WTC11 (cell line): ENCODE results near the gene SMYD3. TPM values are rescaled to one million over a fixed set of nuclear protein-coding genes. Genes with fewer than 3 reads are reported as not detected.

ENCODE experiments used
- ATAC-seq: fragments of 200-7000 bp; cut with Tn5 transposase; 2 replicates; pipeline ENCODE4 v1.10.0; 2021; ENCODE audit warnings: mild to moderate bottlenecking, moderate library complexity
- CTCF ChIA-PET: fragments of 300-600 bp; sonication (Branson Sonifier 250); formaldehyde crosslinking; loops from one replicate; lab custom pipeline; 2021; ENCODE audit warnings: antibody characterized with exemption; lab: Charles Lee
- POLR2A ChIA-PET: fragments of 350-600 bp; sonication (Branson Sonifier 250); formaldehyde crosslinking; loops from one replicate; lab custom pipeline; 2021; ENCODE audit warnings: antibody characterized with exemption; lab: Charles Lee
- DNase-seq: peaks from one replicate; pipeline ENCODE4 v3.0.0; 2021; ENCODE audit warnings: low spot score
- H3K27ac Mint-ChIP-seq: 2 replicates; pipeline ENCODE4 v1.8.0; 2021; ENCODE audit warnings: mixed read lengths
- H3K27me3 Mint-ChIP-seq: 2 replicates; pipeline ENCODE4 v1.8.0; 2021; ENCODE audit warnings: low read depth, mild to moderate bottlenecking, moderate library complexity, mixed read lengths
- H3K36me3 Mint-ChIP-seq: 2 replicates; pipeline ENCODE4 v1.8.0; 2021; ENCODE audit warnings: mixed read lengths
- H3K4me1 Mint-ChIP-seq: 2 replicates; pipeline ENCODE4 v1.8.0; 2022; ENCODE audit warnings: mixed read lengths
- H3K4me3 Mint-ChIP-seq: 2 replicates; pipeline ENCODE4 v1.8.0; 2021; ENCODE audit warnings: mild to moderate bottlenecking, moderate library complexity, mixed read lengths
- H3K9me3 Mint-ChIP-seq: 2 replicates; pipeline ENCODE4 v1.8.0; 2021; ENCODE audit warnings: mixed read lengths
- E2F4 ChIP-seq: sonication (generic); formaldehyde crosslinking; IDR thresholded peaks from 2 replicates; pipeline ENCODE4 v1.8.1; 2022; ENCODE audit warnings: low read depth, mild to moderate bottlenecking, moderate library complexity, missing genetic modification reagents, borderline replicate concordance
- EMX1 ChIP-seq: fragments of 250-450 bp; sonication (Bioruptor Pico); IDR thresholded peaks from 2 replicates; pipeline ENCODE4 v1.8.0; 2021; ENCODE audit warnings: mild to moderate bottlenecking
- FOXP1 ChIP-seq: sonication (generic); formaldehyde crosslinking; IDR thresholded peaks from 2 replicates; pipeline ENCODE4 v1.8.0; 2022; ENCODE audit warnings: missing genetic modification reagents, mild to moderate bottlenecking, moderate library complexity, borderline replicate concordance
- HMGA2 ChIP-seq: fragments of 250-450 bp; sonication (Bioruptor Pico); IDR thresholded peaks from 2 replicates; pipeline ENCODE4 v1.4.0; 2021; ENCODE audit warnings: mild to moderate bottlenecking, moderate library complexity
- KAT7 ChIP-seq: sonication (generic); formaldehyde crosslinking; IDR thresholded peaks from 2 replicates; pipeline ENCODE4 v1.8.1; 2023; ENCODE audit warnings: missing genetic modification reagents, mild to moderate bottlenecking, borderline replicate concordance
- NFE2L1 ChIP-seq: sonication (generic); formaldehyde crosslinking; IDR thresholded peaks from 2 replicates; pipeline ENCODE4 v1.8.1; 2023; ENCODE audit warnings: missing genetic modification reagents
- PRRX2 ChIP-seq: fragments of 250-450 bp; sonication (Bioruptor Pico); IDR thresholded peaks from 2 replicates; pipeline ENCODE4 v1.8.0; 2021; ENCODE audit warnings: mild to moderate bottlenecking
- RELA ChIP-seq: sonication (generic); formaldehyde crosslinking; IDR thresholded peaks from 2 replicates; pipeline ENCODE4 v1.8.1; 2022; ENCODE audit warnings: missing genetic modification reagents, mild to moderate bottlenecking, borderline replicate concordance
- TP53 ChIP-seq: sonication (generic); formaldehyde crosslinking; IDR thresholded peaks from 2 replicates; pipeline ENCODE4 v1.8.1; 2023; ENCODE audit warnings: mild to moderate bottlenecking, missing genetic modification reagents
- ZBTB21 ChIP-seq: sonication (generic); formaldehyde crosslinking; IDR thresholded peaks from 2 replicates; pipeline ENCODE4 v1.8.1; 2023; ENCODE audit warnings: mild to moderate bottlenecking, missing genetic modification reagents, borderline replicate concordance
- ZNF121 ChIP-seq: sonication (generic); formaldehyde crosslinking; IDR thresholded peaks from 2 replicates; pipeline ENCODE4 v1.8.0; 2023; ENCODE audit warnings: missing genetic modification reagents
- ZNF317 ChIP-seq: sonication (generic); formaldehyde crosslinking; IDR thresholded peaks from 2 replicates; pipeline ENCODE4 v1.8.1; 2023; ENCODE audit warnings: low read depth, mild to moderate bottlenecking, moderate library complexity, missing genetic modification reagents, borderline replicate concordance
- total RNA-seq: library from RNA; stranded (reverse); gene quantifications from 3 replicates; pipeline ENCODE4 v1.2.3, GENCODE V29; 2021
- TF ChIP-seq, protein P1 (sequence below): sonication (generic); formaldehyde crosslinking; IDR thresholded peaks from 2 replicates; pipeline ENCODE4 v1.8.0; 2023; ENCODE audit warnings: mild to moderate bottlenecking, missing genetic modification reagents
- TF ChIP-seq, protein P2 (sequence below): sonication (generic); formaldehyde crosslinking; IDR thresholded peaks from 2 replicates; pipeline ENCODE4 v1.8.0; 2022; ENCODE audit warnings: missing genetic modification reagents
- TF ChIP-seq, protein P3 (sequence below): fragments of 250-450 bp; sonication (Bioruptor Pico); IDR thresholded peaks from 2 replicates; pipeline ENCODE4 v1.9.0; 2021; ENCODE audit warnings: mild to moderate bottlenecking

Gene SMYD3
- total RNA-seq, 1 experiment from 2014 or later, result 21.4 TPM

GRCh38 chr1:245895455-245895959 lies 611.6 kb downstream of the SMYD3 start (continued):
- TF ChIP-seq KAT7 (CRISPR knock-in tag) (no peak), NFE2L1 (CRISPR knock-in tag) (no peak), FOXP1 (CRISPR knock-in tag) (no peak), HMGA2 (no peak), EMX1 (CRISPR knock-in tag) (no peak), PRRX2 (no peak), ZNF317 (CRISPR knock-in tag) (no peak), RELA (CRISPR knock-in tag) (no peak), ZBTB21 (CRISPR knock-in tag) (no peak), E2F4 (CRISPR knock-in tag) (no peak)
- TF ChIP-seq, protein P1, sequence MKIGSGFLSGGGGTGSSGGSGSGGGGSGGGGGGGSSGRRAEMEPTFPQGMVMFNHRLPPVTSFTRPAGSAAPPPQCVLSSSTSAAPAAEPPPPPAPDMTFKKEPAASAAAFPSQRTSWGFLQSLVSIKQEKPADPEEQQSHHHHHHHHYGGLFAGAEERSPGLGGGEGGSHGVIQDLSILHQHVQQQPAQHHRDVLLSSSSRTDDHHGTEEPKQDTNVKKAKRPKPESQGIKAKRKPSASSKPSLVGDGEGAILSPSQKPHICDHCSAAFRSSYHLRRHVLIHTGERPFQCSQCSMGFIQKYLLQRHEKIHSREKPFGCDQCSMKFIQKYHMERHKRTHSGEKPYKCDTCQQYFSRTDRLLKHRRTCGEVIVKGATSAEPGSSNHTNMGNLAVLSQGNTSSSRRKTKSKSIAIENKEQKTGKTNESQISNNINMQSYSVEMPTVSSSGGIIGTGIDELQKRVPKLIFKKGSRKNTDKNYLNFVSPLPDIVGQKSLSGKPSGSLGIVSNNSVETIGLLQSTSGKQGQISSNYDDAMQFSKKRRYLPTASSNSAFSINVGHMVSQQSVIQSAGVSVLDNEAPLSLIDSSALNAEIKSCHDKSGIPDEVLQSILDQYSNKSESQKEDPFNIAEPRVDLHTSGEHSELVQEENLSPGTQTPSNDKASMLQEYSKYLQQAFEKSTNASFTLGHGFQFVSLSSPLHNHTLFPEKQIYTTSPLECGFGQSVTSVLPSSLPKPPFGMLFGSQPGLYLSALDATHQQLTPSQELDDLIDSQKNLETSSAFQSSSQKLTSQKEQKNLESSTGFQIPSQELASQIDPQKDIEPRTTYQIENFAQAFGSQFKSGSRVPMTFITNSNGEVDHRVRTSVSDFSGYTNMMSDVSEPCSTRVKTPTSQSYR (CRISPR knock-in tag), result no peak
- TF ChIP-seq, protein P2, sequence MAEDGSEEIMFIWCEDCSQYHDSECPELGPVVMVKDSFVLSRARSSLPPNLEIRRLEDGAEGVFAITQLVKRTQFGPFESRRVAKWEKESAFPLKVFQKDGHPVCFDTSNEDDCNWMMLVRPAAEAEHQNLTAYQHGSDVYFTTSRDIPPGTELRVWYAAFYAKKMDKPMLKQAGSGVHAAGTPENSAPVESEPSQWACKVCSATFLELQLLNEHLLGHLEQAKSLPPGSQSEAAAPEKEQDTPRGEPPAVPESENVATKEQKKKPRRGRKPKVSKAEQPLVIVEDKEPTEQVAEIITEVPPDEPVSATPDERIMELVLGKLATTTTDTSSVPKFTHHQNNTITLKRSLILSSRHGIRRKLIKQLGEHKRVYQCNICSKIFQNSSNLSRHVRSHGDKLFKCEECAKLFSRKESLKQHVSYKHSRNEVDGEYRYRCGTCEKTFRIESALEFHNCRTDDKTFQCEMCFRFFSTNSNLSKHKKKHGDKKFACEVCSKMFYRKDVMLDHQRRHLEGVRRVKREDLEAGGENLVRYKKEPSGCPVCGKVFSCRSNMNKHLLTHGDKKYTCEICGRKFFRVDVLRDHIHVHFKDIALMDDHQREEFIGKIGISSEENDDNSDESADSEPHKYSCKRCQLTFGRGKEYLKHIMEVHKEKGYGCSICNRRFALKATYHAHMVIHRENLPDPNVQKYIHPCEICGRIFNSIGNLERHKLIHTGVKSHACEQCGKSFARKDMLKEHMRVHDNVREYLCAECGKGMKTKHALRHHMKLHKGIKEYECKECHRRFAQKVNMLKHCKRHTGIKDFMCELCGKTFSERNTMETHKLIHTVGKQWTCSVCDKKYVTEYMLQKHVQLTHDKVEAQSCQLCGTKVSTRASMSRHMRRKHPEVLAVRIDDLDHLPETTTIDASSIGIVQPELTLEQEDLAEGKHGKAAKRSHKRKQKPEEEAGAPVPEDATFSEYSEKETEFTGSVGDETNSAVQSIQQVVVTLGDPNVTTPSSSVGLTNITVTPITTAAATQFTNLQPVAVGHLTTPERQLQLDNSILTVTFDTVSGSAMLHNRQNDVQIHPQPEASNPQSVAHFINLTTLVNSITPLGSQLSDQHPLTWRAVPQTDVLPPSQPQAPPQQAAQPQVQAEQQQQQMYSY, result no peak
- TF ChIP-seq, protein P3, sequence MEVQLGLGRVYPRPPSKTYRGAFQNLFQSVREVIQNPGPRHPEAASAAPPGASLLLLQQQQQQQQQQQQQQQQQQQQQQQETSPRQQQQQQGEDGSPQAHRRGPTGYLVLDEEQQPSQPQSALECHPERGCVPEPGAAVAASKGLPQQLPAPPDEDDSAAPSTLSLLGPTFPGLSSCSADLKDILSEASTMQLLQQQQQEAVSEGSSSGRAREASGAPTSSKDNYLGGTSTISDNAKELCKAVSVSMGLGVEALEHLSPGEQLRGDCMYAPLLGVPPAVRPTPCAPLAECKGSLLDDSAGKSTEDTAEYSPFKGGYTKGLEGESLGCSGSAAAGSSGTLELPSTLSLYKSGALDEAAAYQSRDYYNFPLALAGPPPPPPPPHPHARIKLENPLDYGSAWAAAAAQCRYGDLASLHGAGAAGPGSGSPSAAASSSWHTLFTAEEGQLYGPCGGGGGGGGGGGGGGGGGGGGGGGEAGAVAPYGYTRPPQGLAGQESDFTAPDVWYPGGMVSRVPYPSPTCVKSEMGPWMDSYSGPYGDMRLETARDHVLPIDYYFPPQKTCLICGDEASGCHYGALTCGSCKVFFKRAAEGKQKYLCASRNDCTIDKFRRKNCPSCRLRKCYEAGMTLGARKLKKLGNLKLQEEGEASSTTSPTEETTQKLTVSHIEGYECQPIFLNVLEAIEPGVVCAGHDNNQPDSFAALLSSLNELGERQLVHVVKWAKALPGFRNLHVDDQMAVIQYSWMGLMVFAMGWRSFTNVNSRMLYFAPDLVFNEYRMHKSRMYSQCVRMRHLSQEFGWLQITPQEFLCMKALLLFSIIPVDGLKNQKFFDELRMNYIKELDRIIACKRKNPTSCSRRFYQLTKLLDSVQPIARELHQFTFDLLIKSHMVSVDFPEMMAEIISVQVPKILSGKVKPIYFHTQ (CRISPR knock-in tag), result no peak

- Mint-ChIP-seq H3K4me1 (no peaks in the 10 kb centered on the region), H3K27ac (no peak overlapping the region), H3K4me3 (no peak overlapping the region), H3K36me3 (peaks cover 12% of the 10 kb centered on the region; the same call in 1 of the 2 replicates), H3K27me3 (peaks cover 3% of the 10 kb centered on the region; the same call in 1 of the 2 replicates), H3K9me3 (peaks cover 40% of the 10 kb centered on the region)
- ChIA-PET POLR2A (no interaction called here), CTCF (no interaction called here)
- no peak for DNase-seq
- TF ChIP-seq TP53 (CRISPR knock-in tag) (no peak), ZNF121 (CRISPR knock-in tag) (no peak)
- no peak for ATAC-seq
Measured at GRCh38 chr1:245894843-245895242, 612.2 kb downstream of the SMYD3 start.
